Measurements from ENCODE around the gene ZDHHC20.

Gene ZDHHC20

GRCh38 chr13:21362741-21363140 is 96.4 kb downstream of the ZDHHC20 start:
- Histone ChIP-seq H3K27ac (ENCODE audit: low read depth, low read length, severe bottlenecking) (no peak overlapping the region), H3K36me3 (ENCODE audit: control insufficient read depth, insufficient read depth, low read length) (no peaks in the 10 kb centered on the region), H3K4me3 (ENCODE audit: extremely low read depth, insufficient read depth, low read length, poor library complexity, severe bottlenecking) (no peak overlapping the region), H3K4me1 (ENCODE audit: control insufficient read depth, insufficient read depth, low read length, poor library complexity, severe bottlenecking) (no peaks in the 10 kb centered on the region), H3K9me3 (ENCODE audit: control insufficient read depth, low read length) (peaks cover 9% of the 10 kb centered on the region)
- WGBS, 2 experiments (ENCODE audit: insufficient coverage in 2 of 2), result 95 to 98% methylated on average over 4 of the region's 4 CpGs

DNA sequence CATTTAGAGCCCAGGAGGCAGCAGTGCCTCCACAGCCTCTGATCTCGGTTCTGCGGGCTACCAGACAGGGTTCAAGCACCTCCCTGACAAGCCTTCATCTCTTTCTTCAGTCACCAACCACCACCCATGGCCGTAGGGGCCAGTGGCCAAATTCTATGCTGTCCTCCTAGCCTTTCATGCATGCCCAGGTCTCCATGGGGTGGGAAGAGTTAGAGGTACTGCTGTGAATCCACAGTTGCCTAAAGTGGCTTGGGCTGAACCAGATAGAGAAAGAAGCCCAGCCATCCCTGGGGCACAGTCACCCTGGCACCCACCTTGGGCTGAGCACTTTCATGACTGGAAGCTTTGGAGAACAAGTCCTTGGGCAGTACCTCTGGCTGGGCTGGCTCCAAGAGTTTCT is 97.4 kb downstream of the ZDHHC20 start:
- Histone ChIP-seq H3K27ac (ENCODE audit: low read depth, low read length, severe bottlenecking) (no peak overlapping the region), H3K4me3 (ENCODE audit: extremely low read depth, insufficient read depth, low read length, poor library complexity, severe bottlenecking) (no peak overlapping the region), H3K4me1 (ENCODE audit: control insufficient read depth, insufficient read depth, low read length, poor library complexity, severe bottlenecking) (no peaks in the 10 kb centered on the region), H3K9me3 (ENCODE audit: control insufficient read depth, low read length) (peaks cover 9% of the 10 kb centered on the region), H3K36me3 (ENCODE audit: control insufficient read depth, insufficient read depth, low read length) (no peaks in the 10 kb centered on the region)
- WGBS, 2 experiments (ENCODE audit: insufficient coverage in 2 of 2), result 61 to 92% methylated on average over 2 of the region's 3 CpGs

DNA sequence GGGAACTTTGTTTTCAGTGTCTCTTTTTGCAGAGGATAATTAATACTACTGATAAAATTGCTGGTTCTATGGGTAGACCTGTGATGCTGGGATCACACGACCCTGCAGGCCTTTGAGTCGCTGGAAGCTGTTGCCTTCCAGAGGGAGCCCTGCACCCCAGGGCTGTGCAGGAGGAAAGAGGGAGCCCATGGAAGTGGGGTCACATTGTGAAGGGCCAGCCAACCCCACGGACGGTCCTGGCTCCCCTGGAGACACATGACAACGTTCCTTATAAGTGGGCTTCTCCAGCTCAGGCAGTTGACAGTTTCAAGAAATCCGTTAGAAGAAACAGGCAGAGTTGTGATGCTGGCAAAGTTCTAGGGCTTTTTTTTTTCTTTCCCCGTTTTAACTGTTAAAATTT is 98.0 kb downstream of the ZDHHC20 start:
- no peak overlapping the region for H3K4me3 ChIP-seq (ENCODE audit: extremely low read depth, insufficient read depth, low read length, poor library complexity, severe bottlenecking)
- H3K4me1 ChIP-seq (ENCODE audit: control insufficient read depth, insufficient read depth, low read length, poor library complexity, severe bottlenecking), result no peaks in the 10 kb centered on the region
- H3K9me3 ChIP-seq (ENCODE audit: control insufficient read depth, low read length), result peaks cover 9% of the 10 kb centered on the region
- WGBS, 2 experiments (ENCODE audit: insufficient coverage in 2 of 2), result 77 to 96% methylated on average over 5 to 6 of the region's 7 CpGs
- H3K27ac ChIP-seq (ENCODE audit: low read depth, low read length, severe bottlenecking), result no peak overlapping the region
- H3K36me3 ChIP-seq (ENCODE audit: control insufficient read depth, insufficient read depth, low read length), result no peaks in the 10 kb centered on the region

- H3K27ac ChIP-seq (ENCODE audit: low read depth, low read length, severe bottlenecking), result no peak overlapping the region
- 93 to 94% methylated on average over 4 of the region's 4 CpGs for WGBS, 2 experiments (ENCODE audit: insufficient coverage in 2 of 2)
- H3K4me1 ChIP-seq (ENCODE audit: control insufficient read depth, insufficient read depth, low read length, poor library complexity, severe bottlenecking), result no peaks in the 10 kb centered on the region
- no peaks in the 10 kb centered on the region for H3K36me3 ChIP-seq (ENCODE audit: control insufficient read depth, insufficient read depth, low read length)
- peaks cover 9% of the 10 kb centered on the region for H3K9me3 ChIP-seq (ENCODE audit: control insufficient read depth, low read length)
- H3K4me3 ChIP-seq (ENCODE audit: extremely low read depth, insufficient read depth, low read length, poor library complexity, severe bottlenecking), result no peak overlapping the region
Observed at GRCh38 chr13:21360463-21360862, 98.6 kb downstream of the ZDHHC20 start.

- Histone ChIP-seq H3K27ac (ENCODE audit: low read depth, low read length, severe bottlenecking) (no peak overlapping the region), H3K4me1 (ENCODE audit: control insufficient read depth, insufficient read depth, low read length, poor library complexity, severe bottlenecking) (no peaks in the 10 kb centered on the region), H3K36me3 (ENCODE audit: control insufficient read depth, insufficient read depth, low read length) (no peaks in the 10 kb centered on the region), H3K9me3 (ENCODE audit: control insufficient read depth, low read length) (peaks cover 9% of the 10 kb centered on the region), H3K4me3 (ENCODE audit: extremely low read depth, insufficient read depth, low read length, poor library complexity, severe bottlenecking) (no peak overlapping the region)
- WGBS, 2 experiments (ENCODE audit: insufficient coverage in 2 of 2), result 70 to 76% methylated on average over 3 to 4 of the region's 5 CpGs
Observed at GRCh38 chr13:21359855-21360254, 99.2 kb downstream of the ZDHHC20 start.

DNA sequence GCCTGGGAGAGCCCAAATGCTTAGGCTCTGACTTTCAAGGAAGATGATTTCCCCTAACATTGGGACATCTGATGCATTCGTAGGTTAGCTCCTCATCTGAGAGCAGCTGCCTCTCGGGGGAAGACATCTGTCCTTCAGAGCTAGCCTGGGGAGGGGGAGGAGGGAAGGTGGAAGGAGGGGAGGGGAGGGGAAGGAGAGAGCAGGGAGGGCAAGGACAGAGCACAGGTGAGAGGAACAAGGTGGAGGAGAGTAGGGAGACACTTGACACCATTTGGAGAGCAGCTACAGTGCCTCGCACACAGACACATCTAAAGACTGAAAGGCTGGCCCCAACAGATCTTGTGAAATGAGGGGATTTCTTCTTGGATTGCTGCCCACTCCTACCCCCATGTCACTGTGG is 103.8 kb downstream of the ZDHHC20 start:
- 75 to 100% methylated on average over 1 to 2 of the region's 3 CpGs for WGBS, 2 experiments (ENCODE audit: insufficient coverage in 2 of 2)
- H3K4me3 ChIP-seq (ENCODE audit: extremely low read depth, insufficient read depth, low read length, poor library complexity, severe bottlenecking), result no peak overlapping the region
- H3K9me3 ChIP-seq (ENCODE audit: control insufficient read depth, low read length), result no peaks in the 10 kb centered on the region
- H3K27ac ChIP-seq (ENCODE audit: low read depth, low read length, severe bottlenecking), result no peak overlapping the region
- H3K4me1 ChIP-seq (ENCODE audit: control insufficient read depth, insufficient read depth, low read length, poor library complexity, severe bottlenecking), result no peaks in the 10 kb centered on the region
- no peaks in the 10 kb centered on the region for H3K36me3 ChIP-seq (ENCODE audit: control insufficient read depth, insufficient read depth, low read length)

DNA sequence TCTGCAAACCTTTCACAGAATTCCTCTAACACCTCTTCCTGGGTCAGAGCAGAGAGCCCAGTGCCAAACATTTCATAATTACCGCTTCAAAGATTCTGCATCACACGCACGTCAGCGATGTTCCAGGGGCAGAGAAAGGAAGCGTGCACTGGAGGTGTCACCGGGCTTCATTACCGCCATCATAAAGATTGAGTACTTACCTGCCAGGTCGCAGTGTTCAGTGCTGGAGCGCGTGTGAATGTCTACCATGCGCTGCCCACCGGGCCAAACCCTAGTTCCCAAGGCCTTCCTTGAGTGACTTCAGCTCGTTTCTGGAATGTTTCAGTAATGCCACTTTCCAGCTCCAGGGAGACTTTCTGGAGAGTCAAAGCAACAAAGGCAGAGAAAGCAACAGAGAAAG is 104.4 kb downstream of the ZDHHC20 start:
- Histone ChIP-seq H3K27ac (ENCODE audit: low read depth, low read length, severe bottlenecking) (no peak overlapping the region), H3K4me3 (ENCODE audit: extremely low read depth, insufficient read depth, low read length, poor library complexity, severe bottlenecking) (no peak overlapping the region), H3K36me3 (ENCODE audit: control insufficient read depth, insufficient read depth, low read length) (no peaks in the 10 kb centered on the region), H3K9me3 (ENCODE audit: control insufficient read depth, low read length) (no peaks in the 10 kb centered on the region), H3K4me1 (ENCODE audit: control insufficient read depth, insufficient read depth, low read length, poor library complexity, severe bottlenecking) (no peaks in the 10 kb centered on the region)
- WGBS, 2 experiments (ENCODE audit: insufficient coverage in 2 of 2), result 91 to 95% methylated on average over 13 of the region's 13 CpGs

DNA sequence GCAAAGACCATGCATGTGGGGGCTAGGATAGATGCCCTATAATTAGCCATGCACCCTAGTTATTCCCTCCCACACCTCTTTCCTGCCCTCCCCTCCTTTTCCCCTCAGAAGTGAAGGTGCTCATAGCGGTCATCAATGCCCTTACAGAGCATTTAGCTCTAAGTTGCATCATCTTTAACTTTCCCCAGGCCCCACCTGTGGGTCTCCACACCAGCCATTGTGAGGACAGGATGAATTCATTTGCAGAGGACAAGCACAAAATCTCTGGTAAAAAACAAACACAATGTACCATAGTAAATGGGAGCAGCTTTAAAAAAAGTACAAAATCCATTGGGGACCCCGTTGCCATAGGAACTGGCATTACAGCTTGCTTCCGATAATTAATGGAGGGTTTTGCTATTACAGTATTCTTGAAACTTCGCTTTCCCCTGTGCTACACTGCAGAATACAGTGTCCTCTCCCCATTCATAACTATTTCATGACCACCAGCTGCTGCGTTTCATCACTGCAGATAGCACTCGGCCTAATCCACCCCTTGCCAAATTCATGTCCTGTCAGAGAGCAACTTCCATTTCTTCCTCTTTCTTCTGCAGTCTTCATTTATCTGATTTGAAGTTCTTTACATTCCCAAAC is 110.5 kb downstream of the ZDHHC20 start:
- no peaks in the 10 kb centered on the region for H3K4me1 ChIP-seq (ENCODE audit: control insufficient read depth, insufficient read depth, low read length, poor library complexity, severe bottlenecking)
- H3K9me3 ChIP-seq (ENCODE audit: control insufficient read depth, low read length), result no peaks in the 10 kb centered on the region
- no peak overlapping the region for H3K27ac ChIP-seq (ENCODE audit: low read depth, low read length, severe bottlenecking)
- no peaks in the 10 kb centered on the region for H3K36me3 ChIP-seq (ENCODE audit: control insufficient read depth, insufficient read depth, low read length)
- WGBS, 2 experiments (ENCODE audit: insufficient coverage in 2 of 2), result 83 to 95% methylated on average over 3 to 4 of the region's 6 CpGs
- no peak overlapping the region for H3K4me3 ChIP-seq (ENCODE audit: extremely low read depth, insufficient read depth, low read length, poor library complexity, severe bottlenecking)

DNA sequence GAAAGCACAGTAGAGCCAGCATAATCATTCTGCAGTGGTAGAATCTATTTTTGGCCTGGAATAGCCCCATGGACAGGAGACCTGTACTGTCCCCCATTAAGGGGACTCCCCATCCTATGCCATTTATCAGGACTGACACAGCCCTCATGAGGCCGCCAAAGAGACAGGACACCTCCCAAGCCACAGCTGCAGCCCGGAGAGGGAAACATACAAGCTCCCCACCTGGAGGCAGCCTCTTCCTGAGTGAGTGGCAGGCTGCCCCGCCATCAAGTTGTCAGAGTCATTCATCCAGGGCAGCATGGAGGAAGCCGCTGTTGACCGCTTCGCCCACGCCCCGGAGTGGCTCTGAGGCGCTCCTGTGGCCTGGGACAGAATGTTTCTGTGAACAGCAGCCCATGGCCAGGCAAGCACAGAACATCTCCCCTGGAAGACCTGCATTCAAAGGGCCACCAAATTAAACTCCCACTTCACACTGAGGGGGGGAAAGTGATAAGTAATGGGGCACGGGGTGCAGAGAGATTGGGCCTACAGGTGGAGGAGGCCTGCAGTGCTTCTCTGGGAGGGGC is 111.3 kb downstream of the ZDHHC20 start:
- Histone ChIP-seq H3K9me3 (ENCODE audit: control insufficient read depth, low read length) (no peaks in the 10 kb centered on the region), H3K4me1 (ENCODE audit: control insufficient read depth, insufficient read depth, low read length, poor library complexity, severe bottlenecking) (no peaks in the 10 kb centered on the region), H3K4me3 (ENCODE audit: extremely low read depth, insufficient read depth, low read length, poor library complexity, severe bottlenecking) (no peak overlapping the region), H3K27ac (ENCODE audit: low read depth, low read length, severe bottlenecking) (no peak overlapping the region), H3K36me3 (ENCODE audit: control insufficient read depth, insufficient read depth, low read length) (no peaks in the 10 kb centered on the region)
- 84 to 86% methylated on average over 4 to 5 of the region's 10 CpGs for WGBS, 2 experiments (ENCODE audit: insufficient coverage in 2 of 2)

GRCh38 chr13:21344662-21345176 is 114.4 kb downstream of the ZDHHC20 start:
- Histone ChIP-seq H3K4me3 (ENCODE audit: extremely low read depth, insufficient read depth, low read length, poor library complexity, severe bottlenecking) (no peak overlapping the region), H3K27ac (ENCODE audit: low read depth, low read length, severe bottlenecking) (no peak overlapping the region), H3K36me3 (ENCODE audit: control insufficient read depth, insufficient read depth, low read length) (no peaks in the 10 kb centered on the region), H3K9me3 (ENCODE audit: control insufficient read depth, low read length) (no peaks in the 10 kb centered on the region), H3K4me1 (ENCODE audit: control insufficient read depth, insufficient read depth, low read length, poor library complexity, severe bottlenecking) (no peaks in the 10 kb centered on the region)
- 85 to 90% methylated on average over 2 to 8 of the region's 9 CpGs for WGBS, 2 experiments (ENCODE audit: insufficient coverage in 2 of 2)

DNA sequence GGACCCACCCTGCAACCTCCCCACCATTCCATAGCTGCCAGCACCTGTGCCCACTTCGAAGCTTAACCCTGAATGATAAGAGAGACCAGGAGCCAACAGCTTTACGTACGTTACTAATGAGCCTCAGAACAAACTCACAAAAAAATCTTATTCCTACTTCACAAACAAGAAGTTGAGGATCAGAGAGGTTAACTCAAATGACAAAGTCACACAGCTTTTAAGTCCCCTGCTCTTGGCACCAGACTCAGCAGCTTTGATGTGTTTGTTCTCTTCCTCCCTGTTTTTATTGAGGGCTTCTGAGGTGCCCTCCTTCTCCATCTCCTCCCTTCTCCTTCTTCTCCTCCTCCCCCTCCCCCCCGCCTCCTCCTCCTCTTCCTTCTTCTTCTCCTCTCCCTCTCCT is 115.4 kb downstream of the ZDHHC20 start:
- Histone ChIP-seq H3K9me3 (ENCODE audit: control insufficient read depth, low read length) (no peaks in the 10 kb centered on the region), H3K36me3 (ENCODE audit: control insufficient read depth, insufficient read depth, low read length) (no peaks in the 10 kb centered on the region), H3K4me1 (ENCODE audit: control insufficient read depth, insufficient read depth, low read length, poor library complexity, severe bottlenecking) (no peaks in the 10 kb centered on the region), H3K27ac (ENCODE audit: low read depth, low read length, severe bottlenecking) (no peak overlapping the region), H3K4me3 (ENCODE audit: extremely low read depth, insufficient read depth, low read length, poor library complexity, severe bottlenecking) (no peak overlapping the region)
- WGBS, 2 experiments (ENCODE audit: insufficient coverage in 2 of 2), result 83% methylated on average over 3 of the region's 4 CpGs; no CpG with 5 or more reads in 1 of the 2 experiments

All from mesodermal cell (in vitro differentiated cells).